Keratinocyte (primary cell): ENCODE data around the gene BDKRB2. TPM values are rescaled to one million over a fixed set of nuclear protein-coding genes. Genes with fewer than 3 reads are reported as not detected.

ENCODE experiments used
- DNase-seq: peaks from one replicate; pipeline ENCODE4 v3.0.0-alpha.2; 2011; ENCODE audit warnings: low read depth, missing footprints, low spot score
- FAIRE-seq: peaks from 2 replicates; lab custom pipeline; 2011; peaks lifted over from hg19 to GRCh38; lab: Jason Lieb, UNC
- H2AFZ ChIP-seq: 2 replicates; pipeline ENCODE4 v1.6.0; 2012; ENCODE audit warnings: low read length, control low read depth, inconsistent platforms; ENCODE audit not compliant: control insufficient read depth
- H3K27ac ChIP-seq: 2 replicates; pipeline ENCODE4 v1.5.1; 2011; ENCODE audit warnings: low read length; ENCODE audit not compliant: control insufficient read depth, insufficient read depth
- H3K27me3 ChIP-seq: 3 replicates; pipeline ENCODE4 v1.6.0; 2011; ENCODE audit warnings: low read length; ENCODE audit not compliant: control insufficient read depth, insufficient read depth; ENCODE audit errors: extremely low read depth
- H3K36me3 ChIP-seq, 2 experiments: 2 replicates in 1 of 2; 3 replicates in 1 of 2; pipeline ENCODE4 v1.5.1; 2011; ENCODE audit warnings: low read length in 2 of 2, mild to moderate bottlenecking in 1 of 2; ENCODE audit not compliant: control insufficient read depth in 2 of 2, insufficient read depth in 2 of 2; ENCODE audit errors: extremely low read depth in 1 of 2
- H3K4me1 ChIP-seq: 3 replicates; pipeline ENCODE4 v1.5.1; 2011; ENCODE audit warnings: low read length; ENCODE audit not compliant: control insufficient read depth, insufficient read depth; ENCODE audit errors: extremely low read depth
- H3K4me2 ChIP-seq: 3 replicates; pipeline ENCODE4 v1.6.0; 2011; ENCODE audit warnings: low read depth, low read length; ENCODE audit not compliant: control insufficient read depth, insufficient read depth; ENCODE audit errors: extremely low read depth
- H3K4me3 ChIP-seq, 3 experiments: fragments of 200-600 bp in 1 of 3; sonication (generic) in 1 of 3; 2 replicates in 2 of 3; 3 replicates in 1 of 3; pipeline ENCODE4 v1.5.1; 2011 to 2016; ENCODE audit warnings: low read length in 3 of 3, mild to moderate bottlenecking in 3 of 3, control low read depth in 2 of 3, inconsistent platforms in 1 of 3, low read depth in 1 of 3, mixed read lengths in 1 of 3, mixed run types in 1 of 3, moderate library complexity in 1 of 3; ENCODE audit not compliant: control insufficient read depth in 2 of 3, insufficient read depth in 2 of 3; ENCODE audit errors: extremely low read depth in 1 of 3
- H3K79me2 ChIP-seq: 2 replicates; pipeline ENCODE4 v1.6.0; 2012; ENCODE audit warnings: low read length; ENCODE audit not compliant: control insufficient read depth, insufficient read depth
- H3K9ac ChIP-seq: 3 replicates; pipeline ENCODE4 v1.6.0; 2011; ENCODE audit warnings: low read length; ENCODE audit not compliant: control insufficient read depth, insufficient read depth; ENCODE audit errors: extremely low read depth
- H3K9me1 ChIP-seq: 3 replicates; pipeline ENCODE4 v1.6.0; 2011; ENCODE audit warnings: low read length; ENCODE audit not compliant: control insufficient read depth, insufficient read depth; ENCODE audit errors: extremely low read depth
- H3K9me3 ChIP-seq: 2 replicates; pipeline ENCODE4 v1.5.1; 2012; ENCODE audit warnings: low read depth, low read length; ENCODE audit not compliant: control insufficient read depth
- H4K20me1 ChIP-seq: 3 replicates; pipeline ENCODE4 v1.6.0; 2011; ENCODE audit warnings: low read length; ENCODE audit not compliant: control insufficient read depth, insufficient read depth; ENCODE audit errors: extremely low read depth
- CTCF ChIP-seq, 3 experiments: IDR thresholded peaks in 1 of 3; conservative IDR thresholded peaks in 1 of 3; optimal IDR thresholded peaks in 1 of 3; 2 replicates in 2 of 3; 3 replicates in 1 of 3; pipeline versions ENCODE3 to v1.5.1; 2011; ENCODE audit warnings: low read length in 3 of 3, mild to moderate bottlenecking in 3 of 3, moderate library complexity in 2 of 3, control low read depth in 1 of 3, inconsistent platforms in 1 of 3; ENCODE audit not compliant: insufficient read depth in 2 of 3; ENCODE audit errors: extremely low read depth in 1 of 3
- EZH2 ChIP-seq: IDR thresholded peaks from one replicate; pipeline ENCODE4 v1.6.1; 2012; ENCODE audit warnings: inconsistent platforms, mild to moderate bottlenecking, low read length, moderate library complexity
- dilution Hi-C: fragments of 300-500 bp; cut with MboI; formaldehyde crosslinking; loops from one replicate; pipeline ENCODE4 v1.7.0; 2020; ENCODE audit warnings: low sequenced_read_pairs; ENCODE audit not compliant: extremely low pct_ligation_motif_present
- polyA plus RNA-seq, 5 experiments: library from polyadenylated mRNA; depleted of rRNA in 3 of 5; stranded (reverse) in 3 of 5; stranded (forward) in 1 of 5; unstranded in 1 of 5; fragments of >200 nt; gene quantifications; 1 replicate in 1 of 5; 2 replicates in 3 of 5; 3 replicates in 1 of 5; pipeline versions ENCODE4 v1.2.1 to v1.2.3, GENCODE V29; 2011 to 2012; ENCODE audit warnings: missing spikeins in 2 of 5, low read depth in 1 of 5, low replicate concordance in 1 of 5

The BDKRB2 gene
- polyA plus RNA-seq, 1 donor (not counting 4 experiments of a cell fraction or from before 2014, with no cell fraction given): 13.2 TPM

- FAIRE-seq (no peak), DNase-seq (no peak)
- TF ChIP-seq EZH2 (no peak), CTCF (optimal IDR thresholded peaks at IDR 0.05 in 1 of 3, IDR thresholded peaks at IDR 0.05 in 1 of 3, conservative IDR thresholded peaks at IDR 0.05 in 1 of 3; ENCODE audit: extremely low read depth in 1 of 3, insufficient read depth in 2 of 3, low read length in 3 of 3) (no peak)
These were observed 43.0 kb upstream of the BDKRB2 start for GRCh38 chr14:96161636-96162035.

GRCh38 chr14:96162265-96162664, 42.4 kb upstream of the BDKRB2 start:
- Histone ChIP-seq H3K79me2 (no peaks in the 10 kb centered on the region), H3K9ac (no peak overlapping the region), H3K4me1 (peaks cover 2% of the 10 kb centered on the region), H4K20me1 (no peaks in the 10 kb centered on the region), H3K36me3 (no peaks in the 10 kb centered on the region), H3K9me3 (no peaks in the 10 kb centered on the region), H3K4me3 (no peak overlapping the region), H2AFZ (no peak overlapping the region), H3K27me3 (no peaks in the 10 kb centered on the region), H3K4me2 (no peak overlapping the region), H3K27ac (no peak overlapping the region), H3K9me1 (no peaks in the 10 kb centered on the region)
- dilution Hi-C loops: no loop called here
- no peak for FAIRE-seq
- no peak for DNase-seq
- TF ChIP-seq EZH2: no peak
- TF ChIP-seq CTCF (optimal IDR thresholded peaks at IDR 0.05 in 1 of 3, IDR thresholded peaks at IDR 0.05 in 1 of 3, conservative IDR thresholded peaks at IDR 0.05 in 1 of 3; ENCODE audit: extremely low read depth in 1 of 3, insufficient read depth in 2 of 3, low read length in 3 of 3): no peak

More at GRCh38 chr14:96161636-96162035, 43.0 kb upstream of the BDKRB2 start:
- Histone ChIP-seq H3K9me3 (no peaks in the 10 kb centered on the region), H3K27me3 (no peaks in the 10 kb centered on the region), H3K9ac (no peak overlapping the region), H4K20me1 (no peaks in the 10 kb centered on the region), H3K4me1 (no peaks in the 10 kb centered on the region), H2AFZ (no peak overlapping the region), H3K9me1 (no peaks in the 10 kb centered on the region), H3K36me3 (no peaks in the 10 kb centered on the region), H3K4me3 (no peak overlapping the region), H3K27ac (no peak overlapping the region), H3K4me2 (no peak overlapping the region), H3K79me2 (no peaks in the 10 kb centered on the region)
- dilution Hi-C loops: no loop called here
